GM13976 (cell line): ENCODE data around the gene KRT36.

Source experiments
- DNase-seq: peaks from one replicate; pipeline ENCODE4 v3.0.0; 2012; ENCODE audit warnings: low spot score
- CTCF ChIP-seq: IDR thresholded peaks from 2 replicates; pipeline ENCODE4 v1.5.1; 2012; ENCODE audit warnings: borderline replicate concordance, mild to moderate bottlenecking; ENCODE audit not compliant: insufficient read depth; ENCODE audit errors: extremely low read depth, missing control alignments, control extremely low read depth
- in situ Hi-C: fragments of 300-500 bp; cut with MboI; formaldehyde crosslinking; loops from one replicate; pipeline ENCODE4 v1.12.0; 2022; ENCODE audit warnings: low sequenced_read_pairs, mixed read lengths, inconsistent platforms; ENCODE audit not compliant: unreplicated experiment

KRT36 gene

GRCh38 chr17:41530062-41531048 is 40.6 kb upstream of the KRT36 start:
- in situ Hi-C loops, result loop anchor here (10.0 kb wide), 1 partner anchor 56 kb away; no protein-coding TSS in a partner anchor
- TF ChIP-seq CTCF, result no peak
- DNase-seq, result no peak

- no peak for DNase-seq
- in situ Hi-C loops, result no loop called here
- TF ChIP-seq CTCF, result no peak
Observed at GRCh38 chr17:41529491-41529915, 39.8 kb upstream of the KRT36 start.

GRCh38 chr17:41528959-41529353 is 39.2 kb upstream of the KRT36 start:
- DNase-seq, result no peak
- in situ Hi-C loops, result no loop called here
- no peak for TF ChIP-seq CTCF

- no peak for TF ChIP-seq CTCF
- in situ Hi-C loops, result no loop called here
- no peak for DNase-seq
Observed at GRCh38 chr17:41527063-41528023, 37.6 kb upstream of the KRT36 start.

GRCh38 chr17:41524261-41524660 is 34.6 kb upstream of the KRT36 start:
- no peak for TF ChIP-seq CTCF
- DNase-seq, result no peak
- in situ Hi-C loops, result no loop called here

- no peak for DNase-seq
- TF ChIP-seq CTCF, result no peak
- in situ Hi-C loops, result no loop called here
Observed at GRCh38 chr17:41523787-41524186, 34.1 kb upstream of the KRT36 start.
